ENCODE measurements around the gene RGMA.

RGMA gene

DNA sequence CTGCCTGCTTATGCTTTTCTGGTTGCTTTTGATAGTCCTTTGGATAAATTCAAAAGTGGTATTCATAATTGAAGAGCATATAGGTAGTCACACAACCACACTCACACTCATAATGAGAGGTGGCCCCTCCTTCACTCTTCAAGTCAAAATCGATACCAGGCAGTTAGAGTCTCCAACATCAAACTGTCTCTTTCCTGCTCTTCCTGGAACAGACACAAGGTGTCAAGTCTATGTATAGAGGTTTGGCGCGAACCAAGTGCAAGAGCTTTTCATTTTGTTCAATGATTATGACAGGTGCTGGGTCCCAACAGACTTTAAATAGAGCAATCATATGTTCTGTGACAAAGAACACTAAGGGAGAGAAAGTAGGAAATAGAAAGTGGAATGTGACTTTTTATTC is 29.9 kb upstream of the RGMA start:
- no peak overlapping the region for H4K12ac ChIP-seq (ENCODE audit: low read depth, low read length)
- WGBS (ENCODE audit: extremely low coverage, insufficient coverage, insufficient read length), result no CpG with 5 or more reads among the region's 3 CpGs
- H3K36me3 ChIP-seq (ENCODE audit: control insufficient read depth in 1 of 2, insufficient read depth in 2 of 2, low read length in 2 of 2), result no peaks in the 10 kb centered on the region
- H3K18ac ChIP-seq (ENCODE audit: low read length), result no peak overlapping the region
- no peak overlapping the region for H2AFZ ChIP-seq (ENCODE audit: insufficient read depth, low read length, poor library complexity)
- no peaks in the 10 kb centered on the region for H3K79me2 ChIP-seq (ENCODE audit: control insufficient read depth, insufficient read depth, low read length, poor library complexity)
- no peak overlapping the region for H3K4me2 ChIP-seq (ENCODE audit: low read length)
- no peak overlapping the region for H3K27ac ChIP-seq (ENCODE audit: low read depth, low read length)
- H2AK5ac ChIP-seq (ENCODE audit: low read length), result no peak overlapping the region
- H2BK120ac ChIP-seq (ENCODE audit: insufficient read depth, low read length, poor library complexity), result no peak overlapping the region
- H3K23ac ChIP-seq (ENCODE audit: low read length), result no peak overlapping the region
- no peak overlapping the region for H4K91ac ChIP-seq (ENCODE audit: low read depth, low read length)
- no peak overlapping the region for H3K9ac ChIP-seq (ENCODE audit: low read length)
- no peak overlapping the region for H3K4me3 ChIP-seq (ENCODE audit: low read depth, low read length)
- no peak overlapping the region for H3K14ac ChIP-seq (ENCODE audit: low read length)
- H3K9me3 ChIP-seq (ENCODE audit: insufficient read depth, low read depth, low read length), result peaks cover 3% of the 10 kb centered on the region
- H3K4me1 ChIP-seq (ENCODE audit: control insufficient read depth in 1 of 2, insufficient read depth in 2 of 2, low read length in 2 of 2), result no peaks in the 10 kb centered on the region
- H2BK5ac ChIP-seq (ENCODE audit: low read depth, low read length, poor library complexity), result no peak overlapping the region
- no peak for DNase-seq
- no peaks in the 10 kb centered on the region for H3K79me1 ChIP-seq (ENCODE audit: low read length)
- no peak overlapping the region for H2BK12ac ChIP-seq (ENCODE audit: low read length)
- H3K4ac ChIP-seq (ENCODE audit: low read depth, low read length), result no peak overlapping the region
- H3K27me3 ChIP-seq (ENCODE audit: insufficient read depth, low read length), result no peaks in the 10 kb centered on the region
- no peak overlapping the region for H4K8ac ChIP-seq (ENCODE audit: low read depth, low read length)

DNA sequence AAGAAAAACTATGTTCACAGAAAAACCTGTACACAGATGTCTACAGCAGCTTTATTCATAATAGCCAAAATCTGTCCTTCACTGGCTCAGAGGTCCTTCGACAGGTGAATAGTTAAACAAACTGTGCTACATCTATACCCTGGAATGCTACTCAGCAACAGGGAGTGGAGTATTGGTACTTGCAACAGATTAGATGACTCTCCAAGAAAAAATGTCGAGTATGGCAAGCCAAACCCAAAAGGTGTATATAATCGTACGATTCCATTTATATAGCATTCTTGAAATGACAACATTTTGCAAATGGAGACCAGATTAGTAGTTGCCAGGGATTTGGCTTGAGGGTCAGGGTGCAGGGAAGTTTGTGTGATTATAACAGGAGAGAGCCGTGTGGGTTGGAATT is 22.4 kb upstream of the RGMA start:
- Histone ChIP-seq H3K4ac (ENCODE audit: low read depth, low read length) (no peak overlapping the region), H3K27me3 (ENCODE audit: insufficient read depth, low read length) (peaks cover 2% of the 10 kb centered on the region), H2AK5ac (ENCODE audit: low read length) (no peak overlapping the region), H3K4me2 (ENCODE audit: low read length) (no peak overlapping the region), H3K18ac (ENCODE audit: low read length) (no peak overlapping the region), H3K14ac (ENCODE audit: low read length) (no peak overlapping the region), H2BK120ac (ENCODE audit: insufficient read depth, low read length, poor library complexity) (no peak overlapping the region), H2BK12ac (ENCODE audit: low read length) (no peak overlapping the region), H3K4me3 (ENCODE audit: low read depth, low read length) (no peak overlapping the region), H3K36me3 (ENCODE audit: control insufficient read depth in 1 of 2, insufficient read depth in 2 of 2, low read length in 2 of 2) (no peaks in the 10 kb centered on the region), H3K27ac (ENCODE audit: low read depth, low read length) (no peak overlapping the region), H3K79me1 (ENCODE audit: low read length) (no peaks in the 10 kb centered on the region), H3K23ac (ENCODE audit: low read length) (no peak overlapping the region), H3K4me1 (ENCODE audit: control insufficient read depth in 1 of 2, insufficient read depth in 2 of 2, low read length in 2 of 2) (peaks cover 0 to 2% of the 10 kb centered on the region in 2 experiments), H3K9me3 (ENCODE audit: insufficient read depth, low read depth, low read length) (no peaks in the 10 kb centered on the region), H4K12ac (ENCODE audit: low read depth, low read length) (no peak overlapping the region), H2BK5ac (ENCODE audit: low read depth, low read length, poor library complexity) (no peak overlapping the region), H4K91ac (ENCODE audit: low read depth, low read length) (no peak overlapping the region), H3K79me2 (ENCODE audit: control insufficient read depth, insufficient read depth, low read length, poor library complexity) (no peaks in the 10 kb centered on the region), H2AFZ (ENCODE audit: insufficient read depth, low read length, poor library complexity) (no peak overlapping the region), H3K9ac (ENCODE audit: low read length) (no peak overlapping the region), H4K8ac (ENCODE audit: low read depth, low read length) (no peak overlapping the region)
- DNase-seq, result peak; percentile 68 to 85
- WGBS (ENCODE audit: extremely low coverage, insufficient coverage, insufficient read length), result no CpG with 5 or more reads among the region's 5 CpGs

DNA sequence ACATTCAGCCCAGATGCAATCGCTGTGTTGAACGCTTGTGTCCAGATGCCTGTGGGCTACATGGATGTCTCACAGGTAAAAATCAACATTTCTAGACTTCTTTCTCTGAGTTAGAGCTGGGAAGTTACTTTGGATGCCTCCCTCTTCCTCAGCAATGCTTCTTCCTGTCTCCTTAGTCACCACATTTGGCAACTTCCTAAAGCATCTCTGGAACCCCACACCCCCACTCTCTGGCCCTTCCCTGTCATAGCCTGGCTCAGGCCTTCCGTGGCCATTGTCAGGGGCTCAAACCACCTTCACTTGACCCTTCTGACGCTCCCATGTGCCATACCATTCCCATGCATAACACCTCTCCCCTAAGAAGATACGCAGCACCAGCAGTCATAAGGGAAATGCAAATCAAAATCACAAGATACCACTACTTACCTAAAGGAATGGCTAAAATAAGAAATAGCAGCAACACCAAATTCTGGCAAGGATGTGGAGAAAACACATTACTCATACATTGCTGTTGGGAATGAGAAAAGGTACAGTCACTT is 21.6 kb upstream of the RGMA start:
- Histone ChIP-seq H3K79me2 (ENCODE audit: control insufficient read depth, insufficient read depth, low read length, poor library complexity) (no peaks in the 10 kb centered on the region), H3K4me3 (ENCODE audit: low read depth, low read length) (no peak overlapping the region), H4K12ac (ENCODE audit: low read depth, low read length) (no peak overlapping the region), H3K27ac (ENCODE audit: low read depth, low read length) (no peak overlapping the region), H2BK5ac (ENCODE audit: low read depth, low read length, poor library complexity) (no peak overlapping the region), H2BK120ac (ENCODE audit: insufficient read depth, low read length, poor library complexity) (no peak overlapping the region), H3K36me3 (ENCODE audit: control insufficient read depth in 1 of 2, insufficient read depth in 2 of 2, low read length in 2 of 2) (no peaks in the 10 kb centered on the region), H3K23ac (ENCODE audit: low read length) (no peak overlapping the region), H2BK12ac (ENCODE audit: low read length) (no peak overlapping the region), H3K9me3 (ENCODE audit: insufficient read depth, low read depth, low read length) (no peaks in the 10 kb centered on the region), H2AK5ac (ENCODE audit: low read length) (no peak overlapping the region), H3K4me2 (ENCODE audit: low read length) (no peak overlapping the region), H3K4me1 (ENCODE audit: control insufficient read depth in 1 of 2, insufficient read depth in 2 of 2, low read length in 2 of 2) (peaks cover 0 to 2% of the 10 kb centered on the region in 2 experiments), H3K9ac (ENCODE audit: low read length) (no peak overlapping the region), H3K14ac (ENCODE audit: low read length) (no peak overlapping the region), H4K8ac (ENCODE audit: low read depth, low read length) (no peak overlapping the region), H2AFZ (ENCODE audit: insufficient read depth, low read length, poor library complexity) (no peak overlapping the region), H3K79me1 (ENCODE audit: low read length) (no peaks in the 10 kb centered on the region), H3K18ac (ENCODE audit: low read length) (no peak overlapping the region), H3K4ac (ENCODE audit: low read depth, low read length) (no peak overlapping the region), H4K91ac (ENCODE audit: low read depth, low read length) (no peak overlapping the region), H3K27me3 (ENCODE audit: insufficient read depth, low read length) (peaks cover 2% of the 10 kb centered on the region)
- peak; percentile 18 to 30 for DNase-seq
- WGBS (ENCODE audit: extremely low coverage, insufficient coverage, insufficient read length), result no CpG with 5 or more reads among the region's 5 CpGs

DNA sequence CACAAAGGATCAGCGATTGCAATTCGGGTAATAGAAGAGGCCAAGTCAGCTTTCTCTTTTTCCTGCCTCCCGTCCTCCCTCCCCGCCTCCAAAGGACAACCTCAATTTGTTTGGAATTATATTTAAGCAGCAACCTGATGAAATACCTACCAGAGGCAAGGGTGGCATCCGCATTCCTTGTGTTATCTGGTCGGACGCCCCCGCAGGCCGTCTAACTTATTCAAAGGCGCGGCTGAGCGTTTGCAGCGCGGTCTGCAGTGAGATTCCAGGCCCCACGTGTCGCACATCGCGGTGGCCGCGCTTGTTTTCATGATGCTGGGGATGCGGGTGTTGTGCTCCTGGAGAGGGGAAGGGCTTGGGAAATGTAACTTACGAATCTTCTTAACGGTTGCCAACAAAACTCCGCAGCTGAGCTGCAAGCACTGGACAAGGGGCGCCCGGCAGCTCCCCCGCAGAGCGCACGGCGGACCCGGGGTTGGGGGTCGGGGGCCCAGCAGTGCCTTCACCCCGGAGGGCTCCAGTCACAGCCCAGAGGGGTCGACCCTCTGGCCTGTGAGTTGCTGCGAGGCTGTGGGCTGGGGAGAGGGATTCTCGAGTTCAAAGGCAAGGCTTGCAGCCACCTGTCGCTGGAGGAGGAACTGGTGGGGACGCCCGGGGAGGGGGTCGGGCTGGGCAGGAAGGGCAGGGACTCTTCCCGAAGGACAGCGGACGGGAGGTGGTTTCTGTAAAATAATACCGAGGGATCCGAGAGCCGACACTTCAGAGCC is 20.5 kb upstream of the RGMA start:
- Histone ChIP-seq H3K14ac (ENCODE audit: low read length) (no peak overlapping the region), H2AK5ac (ENCODE audit: low read length) (no peak overlapping the region), H3K79me1 (ENCODE audit: low read length) (no peaks in the 10 kb centered on the region), H3K4me2 (ENCODE audit: low read length) (no peak overlapping the region), H3K36me3 (ENCODE audit: control insufficient read depth in 1 of 2, insufficient read depth in 2 of 2, low read length in 2 of 2) (no peaks in the 10 kb centered on the region), H3K4ac (ENCODE audit: low read depth, low read length) (no peak overlapping the region), H2BK120ac (ENCODE audit: insufficient read depth, low read length, poor library complexity) (no peak overlapping the region), H2BK5ac (ENCODE audit: low read depth, low read length, poor library complexity) (no peak overlapping the region), H2AFZ (ENCODE audit: insufficient read depth, low read length, poor library complexity) (no peak overlapping the region), H3K27me3 (ENCODE audit: insufficient read depth, low read length) (peaks cover 2% of the 10 kb centered on the region), H4K91ac (ENCODE audit: low read depth, low read length) (no peak overlapping the region), H3K79me2 (ENCODE audit: control insufficient read depth, insufficient read depth, low read length, poor library complexity) (no peaks in the 10 kb centered on the region), H3K18ac (ENCODE audit: low read length) (no peak overlapping the region), H3K9ac (ENCODE audit: low read length) (no peak overlapping the region), H3K23ac (ENCODE audit: low read length) (no peak overlapping the region), H2BK12ac (ENCODE audit: low read length) (no peak overlapping the region), H3K4me3 (ENCODE audit: low read depth, low read length) (no peak overlapping the region), H3K9me3 (ENCODE audit: insufficient read depth, low read depth, low read length) (no peaks in the 10 kb centered on the region), H4K8ac (ENCODE audit: low read depth, low read length) (no peak overlapping the region), H4K12ac (ENCODE audit: low read depth, low read length) (no peak overlapping the region), H3K27ac (ENCODE audit: low read depth, low read length) (no peak overlapping the region), H3K4me1 (ENCODE audit: control insufficient read depth in 1 of 2, insufficient read depth in 2 of 2, low read length in 2 of 2) (peaks cover 0 to 2% of the 10 kb centered on the region in 2 experiments)
- no CpG with 5 or more reads among the region's 46 CpGs for WGBS (ENCODE audit: extremely low coverage, insufficient coverage, insufficient read length)
- peak; percentile 74 to 89 for DNase-seq
